ENCODE measurements around the gene ZNF598. TPM values are rescaled to one million over a fixed set of nuclear protein-coding genes. Genes with fewer than 3 reads are reported as not detected.

The ZNF598 gene
- total RNA-seq, 1 donor from 2014 or later, result 90.4 TPM

GRCh38 chr16:2026461-2027023 is 16.9 kb upstream of the ZNF598 start, which contains the start of gene NHERF2:
Gene NHERF2 (plus strand): TSS chr16:2026902. CDS start chr16:2027006, 104 bp downstream.
- peaks cover 12% of the 10 kb centered on the region for H3K27me3 Mint-ChIP-seq (ENCODE audit: unreplicated experiment)
- no peaks in the 10 kb centered on the region for H3K36me3 Mint-ChIP-seq (ENCODE audit: unreplicated experiment)
- peaks cover 10% of the 10 kb centered on the region for H3K9me3 Mint-ChIP-seq (ENCODE audit: unreplicated experiment)
- H3K4me1 Mint-ChIP-seq (ENCODE audit: low read depth, unreplicated experiment), result peaks cover 6% of the 10 kb centered on the region
- TF ChIP-seq CTCF (IDR thresholded peaks at IDR 0.05; ENCODE audit: partially characterized antibody, unreplicated experiment), result no peak
- H3K4me3 Mint-ChIP-seq (ENCODE audit: unreplicated experiment), result peak within 1 kb of the TSS; percentile 86
- no peak for DNase-seq
- H3K27ac Mint-ChIP-seq (ENCODE audit: unreplicated experiment), result peak within 1 kb of the TSS; percentile 52

GRCh38 chr16:2025878-2026460 is 16.3 kb upstream of the ZNF598 start:
- H3K4me3 Mint-ChIP-seq (ENCODE audit: unreplicated experiment), result peak overlapping the region; percentile 52
- peaks cover 6% of the 10 kb centered on the region for H3K4me1 Mint-ChIP-seq (ENCODE audit: low read depth, unreplicated experiment)
- no peak for TF ChIP-seq CTCF (IDR thresholded peaks at IDR 0.05; ENCODE audit: partially characterized antibody, unreplicated experiment)
- H3K36me3 Mint-ChIP-seq (ENCODE audit: unreplicated experiment), result no peaks in the 10 kb centered on the region
- H3K9me3 Mint-ChIP-seq (ENCODE audit: unreplicated experiment), result peaks cover 11% of the 10 kb centered on the region
- DNase-seq, result no peak
- H3K27ac Mint-ChIP-seq (ENCODE audit: unreplicated experiment), result no peak overlapping the region
- peaks cover 11% of the 10 kb centered on the region for H3K27me3 Mint-ChIP-seq (ENCODE audit: unreplicated experiment)

GRCh38 chr16:2025251-2025650 is 15.6 kb upstream of the ZNF598 start:
- H3K9me3 Mint-ChIP-seq (ENCODE audit: unreplicated experiment), result peaks cover 11% of the 10 kb centered on the region
- TF ChIP-seq CTCF (IDR thresholded peaks at IDR 0.05; ENCODE audit: partially characterized antibody, unreplicated experiment), result no peak
- peak overlapping the region; percentile 52 for H3K4me3 Mint-ChIP-seq (ENCODE audit: unreplicated experiment)
- H3K27ac Mint-ChIP-seq (ENCODE audit: unreplicated experiment), result no peak overlapping the region
- DNase-seq, result no peak
- H3K27me3 Mint-ChIP-seq (ENCODE audit: unreplicated experiment), result peaks cover 15% of the 10 kb centered on the region
- H3K4me1 Mint-ChIP-seq (ENCODE audit: low read depth, unreplicated experiment), result peaks cover 6% of the 10 kb centered on the region
- H3K36me3 Mint-ChIP-seq (ENCODE audit: unreplicated experiment), result no peaks in the 10 kb centered on the region

- H3K27me3 Mint-ChIP-seq (ENCODE audit: unreplicated experiment), result peaks cover 18% of the 10 kb centered on the region
- peak overlapping the region; percentile 86 for H3K27ac Mint-ChIP-seq (ENCODE audit: unreplicated experiment)
- peaks cover 6% of the 10 kb centered on the region for H3K4me1 Mint-ChIP-seq (ENCODE audit: low read depth, unreplicated experiment)
- H3K9me3 Mint-ChIP-seq (ENCODE audit: unreplicated experiment), result peaks cover 10% of the 10 kb centered on the region
- H3K36me3 Mint-ChIP-seq (ENCODE audit: unreplicated experiment), result no peaks in the 10 kb centered on the region
- DNase-seq, result no peak
- TF ChIP-seq CTCF (IDR thresholded peaks at IDR 0.05; ENCODE audit: partially characterized antibody, unreplicated experiment), result no peak
- H3K4me3 Mint-ChIP-seq (ENCODE audit: unreplicated experiment), result peak overlapping the region; percentile 88
Observed at GRCh38 chr16:2024032-2024420, 14.4 kb upstream of the ZNF598 start.

All from glutamatergic neuron (in vitro differentiated cells).